ENCODE results near the gene SRBD1. TPM values are rescaled to one million over a fixed set of nuclear protein-coding genes. Genes with fewer than 3 reads are reported as not detected.

The SRBD1 gene
- total RNA-seq, 2 donors from 2014 or later, result 17.6 to 25.4 TPM

DNA sequence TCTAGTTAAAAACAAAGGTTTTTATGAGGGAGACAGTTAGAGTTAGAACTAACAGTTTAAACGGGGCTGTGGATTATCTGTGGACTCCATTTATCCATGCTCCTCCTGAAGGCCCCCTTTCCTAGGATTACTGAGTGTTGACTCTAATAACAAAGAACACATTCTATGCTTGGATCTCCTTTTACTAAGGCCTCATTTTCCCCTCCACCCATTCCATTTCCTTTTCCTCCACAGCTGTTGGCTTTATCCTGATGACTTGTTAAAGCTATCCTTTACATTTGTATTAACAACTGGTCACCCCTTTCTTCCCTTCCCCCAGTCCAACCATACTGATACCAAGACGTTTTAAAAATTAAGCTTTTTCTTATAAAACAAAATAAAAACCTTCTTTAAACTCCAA, 220.6 kb downstream of the SRBD1 start:
- Mint-ChIP-seq H3K27me3 (no peaks in the 10 kb centered on the region), H3K9me3 (no peaks in the 10 kb centered on the region), H3K27ac (no peak overlapping the region), H3K36me3 (peaks cover 23% of the 10 kb centered on the region), H3K4me3 (no peak overlapping the region), H3K4me1 (ENCODE audit: low read depth in 2 of 2) (no peaks in the 10 kb centered on the region)
- DNase-seq (ENCODE audit: low spot score) (no peak), ATAC-seq (no peak)

DNA sequence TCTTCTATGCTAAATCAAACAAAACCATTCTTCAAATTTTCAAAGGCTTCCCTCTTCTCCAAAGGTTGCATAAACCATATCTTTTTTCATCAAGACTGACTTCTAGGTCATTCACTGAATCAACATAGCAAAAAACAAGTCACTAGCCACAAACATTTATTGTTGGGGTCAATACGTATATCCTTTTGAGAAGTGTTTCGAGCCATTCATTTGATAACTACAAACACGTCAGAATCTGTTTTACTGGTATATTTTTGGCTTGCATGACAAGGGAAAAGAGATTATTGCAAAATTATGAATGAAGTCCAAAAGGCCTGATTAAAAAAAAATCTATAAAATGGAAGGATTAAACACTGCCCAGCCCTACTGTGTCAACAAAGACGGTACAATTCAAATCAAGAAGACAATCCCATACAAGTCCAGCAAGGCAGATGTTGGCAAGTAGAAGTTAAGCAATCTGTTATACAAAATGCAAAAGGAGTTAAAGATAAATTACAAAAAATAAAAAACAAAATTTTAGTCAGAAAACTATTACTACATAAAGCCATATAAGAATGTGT, 222.4 kb downstream of the SRBD1 start:
- no peaks in the 10 kb centered on the region for H3K27me3 Mint-ChIP-seq
- H3K9me3 Mint-ChIP-seq, result no peaks in the 10 kb centered on the region
- DNase-seq (ENCODE audit: low spot score) (no peak), ATAC-seq (no peak)
- peaks cover 23% of the 10 kb centered on the region for H3K36me3 Mint-ChIP-seq
- H3K4me1 Mint-ChIP-seq (ENCODE audit: low read depth in 2 of 2), result no peaks in the 10 kb centered on the region
- H3K4me3 Mint-ChIP-seq, result no peak overlapping the region
- no peak overlapping the region for H3K27ac Mint-ChIP-seq

DNA sequence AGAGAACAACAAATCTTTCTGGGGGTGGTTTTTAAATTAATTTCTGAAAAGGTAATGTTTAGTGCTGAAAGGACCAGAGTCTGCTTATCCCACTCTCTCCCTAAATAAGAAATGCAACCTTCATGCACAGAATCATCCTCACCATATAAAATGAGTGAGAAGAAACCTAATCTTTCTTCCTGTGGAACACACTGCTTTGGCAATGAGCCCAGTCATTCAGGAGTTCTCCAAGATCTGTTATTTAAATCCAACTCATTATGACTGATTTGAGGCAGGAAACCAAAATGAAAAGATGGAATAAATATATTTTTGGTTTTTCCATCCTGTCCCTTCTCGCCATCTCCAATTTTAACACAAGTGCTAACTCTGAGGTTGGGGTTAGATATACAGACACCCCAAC, 228.3 kb downstream of the SRBD1 start:
- Mint-ChIP-seq H3K27me3 (no peaks in the 10 kb centered on the region), H3K4me3 (no peak overlapping the region), H3K36me3 (peaks cover 5% of the 10 kb centered on the region), H3K4me1 (ENCODE audit: low read depth in 2 of 2) (no peaks in the 10 kb centered on the region), H3K27ac (no peak overlapping the region), H3K9me3 (no peaks in the 10 kb centered on the region)
- ATAC-seq, result no peak
- DNase-seq (ENCODE audit: low spot score), result no peak

- no peaks in the 10 kb centered on the region for H3K4me1 Mint-ChIP-seq (ENCODE audit: low read depth in 2 of 2)
- H3K36me3 Mint-ChIP-seq, result no peaks in the 10 kb centered on the region
- H3K9me3 Mint-ChIP-seq, result peaks cover 2% of the 10 kb centered on the region
- no peak overlapping the region for H3K27ac Mint-ChIP-seq
- no peak for ATAC-seq
- no peaks in the 10 kb centered on the region for H3K27me3 Mint-ChIP-seq
- no peak for DNase-seq (ENCODE audit: low spot score)
- H3K4me3 Mint-ChIP-seq, result no peak overlapping the region
These were observed 230.8 kb downstream of the SRBD1 start for GRCh38 chr2:45380131-45380836.

DNA sequence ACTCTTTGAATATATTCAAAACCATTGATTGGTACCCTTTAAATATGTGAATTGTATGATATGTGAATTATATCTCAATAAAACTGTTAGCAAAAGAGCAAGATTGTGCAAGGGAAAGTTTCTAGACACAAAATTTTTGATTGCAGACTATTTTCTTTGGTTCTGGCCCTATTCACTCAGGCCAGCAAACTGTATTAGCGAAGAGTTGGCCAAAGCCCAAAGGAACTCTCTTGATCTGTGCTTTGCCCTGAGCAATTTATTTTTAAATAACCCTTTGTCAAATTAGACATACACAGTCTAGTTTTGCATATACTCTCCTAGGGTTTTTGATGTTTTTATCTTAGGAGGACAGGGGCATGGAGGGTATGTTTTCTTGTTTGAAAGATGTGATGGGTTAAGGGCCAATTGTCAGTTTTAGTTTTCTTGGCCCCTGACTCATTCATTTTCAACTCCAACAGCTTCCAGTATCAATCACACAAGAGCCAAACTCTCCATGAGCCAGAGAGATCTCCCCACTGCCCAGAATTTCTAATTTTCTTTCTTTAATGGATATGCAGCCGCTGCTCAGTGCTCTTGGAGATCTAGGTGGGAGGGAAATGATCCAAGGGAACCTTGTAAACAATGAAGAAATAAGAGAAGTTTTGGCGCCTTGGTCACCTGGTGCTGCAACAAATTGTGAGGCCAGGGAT, 231.5 kb downstream of the SRBD1 start:
- H3K9me3 Mint-ChIP-seq, result peaks cover 2% of the 10 kb centered on the region
- no peak for DNase-seq (ENCODE audit: low spot score)
- no peak overlapping the region for H3K27ac Mint-ChIP-seq
- H3K4me1 Mint-ChIP-seq (ENCODE audit: low read depth in 2 of 2), result no peaks in the 10 kb centered on the region
- no peaks in the 10 kb centered on the region for H3K36me3 Mint-ChIP-seq
- H3K27me3 Mint-ChIP-seq, result no peaks in the 10 kb centered on the region
- H3K4me3 Mint-ChIP-seq, result no peak overlapping the region
- no peak for ATAC-seq

DNA sequence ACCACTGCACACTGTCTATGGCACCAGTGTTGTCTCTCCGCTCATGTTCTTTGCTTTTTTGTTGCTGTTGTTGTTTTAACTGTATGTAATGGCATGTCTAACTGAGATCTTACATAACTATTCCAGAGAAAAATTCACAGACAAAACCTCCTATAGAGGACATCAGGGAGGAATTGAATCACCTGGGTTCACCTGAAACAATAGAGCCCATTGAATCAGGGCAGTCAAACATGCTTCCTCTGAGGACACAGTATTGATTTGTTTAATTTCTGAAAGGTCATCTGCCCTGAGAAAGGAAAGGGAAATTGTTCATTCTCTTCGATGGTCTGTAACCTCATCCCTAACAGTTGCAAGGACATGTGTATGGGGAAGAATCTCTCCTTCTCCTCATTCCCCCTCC, 237.5 kb downstream of the SRBD1 start:
- H3K36me3 Mint-ChIP-seq, result no peaks in the 10 kb centered on the region
- H3K9me3 Mint-ChIP-seq, result peaks cover 2% of the 10 kb centered on the region

DNA sequence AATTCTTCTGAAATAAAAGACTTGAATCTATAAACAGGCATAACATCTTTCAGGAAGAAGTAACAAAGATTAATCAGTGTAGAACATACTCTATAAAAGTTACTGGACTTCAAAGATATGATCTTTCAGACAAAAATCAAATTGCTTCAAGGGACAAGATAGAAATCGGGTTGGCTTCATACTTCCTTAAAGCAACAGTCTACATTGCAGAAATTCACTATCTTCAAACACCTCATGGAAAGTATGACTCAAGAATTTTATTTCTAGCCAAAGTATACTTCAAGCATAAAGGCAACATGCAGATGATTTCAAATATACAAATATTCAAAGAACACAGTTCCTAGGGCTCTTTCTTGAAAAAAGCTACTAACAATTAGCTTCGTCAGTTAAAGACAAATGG, 240.7 kb downstream of the SRBD1 start:
- H3K4me1 Mint-ChIP-seq (ENCODE audit: low read depth in 2 of 2), result no peaks in the 10 kb centered on the region
- H3K36me3 Mint-ChIP-seq, result no peaks in the 10 kb centered on the region
- no peaks in the 10 kb centered on the region for H3K9me3 Mint-ChIP-seq
- ATAC-seq (no peak), DNase-seq (ENCODE audit: low spot score) (no peak)
- H3K4me3 Mint-ChIP-seq, result no peak overlapping the region
- H3K27ac Mint-ChIP-seq, result no peak overlapping the region
- H3K27me3 Mint-ChIP-seq, result peaks cover 3 to 19% of the 10 kb centered on the region in 2 donors

More for the DNA sequence above, 237.5 kb downstream of the SRBD1 start:
- Mint-ChIP-seq H3K4me3 (no peak overlapping the region), H3K4me1 (ENCODE audit: low read depth in 2 of 2) (no peaks in the 10 kb centered on the region), H3K27me3 (peaks cover 3 to 13% of the 10 kb centered on the region in 2 donors), H3K27ac (no peak overlapping the region)
- no peak for DNase-seq (ENCODE audit: low spot score)
- no peak for ATAC-seq

- Mint-ChIP-seq H3K27ac (no peak overlapping the region), H3K36me3 (no peaks in the 10 kb centered on the region), H3K9me3 (no peaks in the 10 kb centered on the region), H3K27me3 (peaks cover 3 to 19% of the 10 kb centered on the region in 2 donors), H3K4me1 (ENCODE audit: low read depth in 2 of 2) (no peaks in the 10 kb centered on the region), H3K4me3 (no peak overlapping the region)
- no peak for ATAC-seq
- DNase-seq (ENCODE audit: low spot score), result no peak
These were observed 242.3 kb downstream of the SRBD1 start for GRCh38 chr2:45368792-45369191.

DNA sequence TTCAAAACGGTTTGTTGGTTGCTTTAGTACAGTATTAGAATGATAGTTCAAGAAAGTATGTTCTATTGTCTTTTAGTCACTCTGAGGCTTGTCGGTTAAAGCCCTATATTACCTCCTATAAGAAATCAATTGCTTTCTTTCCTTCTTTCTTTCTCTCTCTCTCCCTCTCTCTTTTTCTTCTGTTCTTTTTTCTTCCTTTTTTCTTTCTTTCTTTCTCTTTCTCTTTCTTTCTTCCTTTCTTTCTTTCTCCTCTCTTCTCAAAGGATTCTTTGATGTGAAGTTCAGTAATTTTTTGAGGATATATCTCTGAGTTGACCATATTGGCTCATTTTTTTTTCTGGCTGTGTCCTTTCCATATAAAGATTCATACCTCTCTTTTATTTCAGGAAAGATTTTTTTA, 249.4 kb downstream of the SRBD1 start:
- Mint-ChIP-seq H3K4me1 (ENCODE audit: low read depth in 2 of 2) (no peaks in the 10 kb centered on the region), H3K36me3 (no peaks in the 10 kb centered on the region), H3K27me3 (peaks cover 5 to 8% of the 10 kb centered on the region in 2 donors), H3K27ac (no peak overlapping the region), H3K9me3 (peaks cover 4% of the 10 kb centered on the region), H3K4me3 (no peak overlapping the region)
- ATAC-seq (no peak), DNase-seq (ENCODE audit: low spot score) (no peak)

- Mint-ChIP-seq H3K36me3 (no peaks in the 10 kb centered on the region), H3K27ac (no peak overlapping the region), H3K4me3 (no peak overlapping the region), H3K9me3 (peaks cover 4% of the 10 kb centered on the region), H3K4me1 (ENCODE audit: low read depth in 2 of 2) (no peaks in the 10 kb centered on the region), H3K27me3 (peaks cover 0 to 13% of the 10 kb centered on the region in 2 donors)
- DNase-seq (ENCODE audit: low spot score), result no peak
- ATAC-seq, result no peak
These were observed 256.3 kb downstream of the SRBD1 start for GRCh38 chr2:45354776-45355175.

- Mint-ChIP-seq H3K4me1 (ENCODE audit: low read depth in 2 of 2) (no peaks in the 10 kb centered on the region), H3K36me3 (no peaks in the 10 kb centered on the region), H3K9me3 (peaks cover 4% of the 10 kb centered on the region), H3K27ac (no peak overlapping the region), H3K27me3 (peaks cover 0 to 13% of the 10 kb centered on the region in 2 donors), H3K4me3 (no peak overlapping the region)
- DNase-seq (ENCODE audit: low spot score) (no peak), ATAC-seq (no peak)
These were observed 257.2 kb downstream of the SRBD1 start for GRCh38 chr2:45353879-45354278.

GRCh38 chr2:45352506-45352905, 258.6 kb downstream of the SRBD1 start:
- Mint-ChIP-seq H3K27me3 (peaks cover 0 to 13% of the 10 kb centered on the region in 2 donors), H3K27ac (no peak overlapping the region), H3K4me1 (ENCODE audit: low read depth in 2 of 2) (no peaks in the 10 kb centered on the region), H3K9me3 (peaks cover 4% of the 10 kb centered on the region), H3K36me3 (no peaks in the 10 kb centered on the region), H3K4me3 (no peak overlapping the region)
- ATAC-seq, result no peak
- DNase-seq (ENCODE audit: low spot score), result no peak

- Mint-ChIP-seq H3K9me3 (no peaks in the 10 kb centered on the region), H3K4me1 (ENCODE audit: low read depth in 2 of 2) (no peaks in the 10 kb centered on the region), H3K36me3 (no peaks in the 10 kb centered on the region), H3K27ac (no peak overlapping the region), H3K27me3 (peaks cover 8 to 17% of the 10 kb centered on the region in 2 donors), H3K4me3 (no peak overlapping the region)
- ATAC-seq, result no peak
- DNase-seq (ENCODE audit: low spot score), result no peak
These were observed 265.5 kb downstream of the SRBD1 start for GRCh38 chr2:45345331-45346234.
